ENCODE measurements around the gene ZNF524. TPM values are rescaled to one million over a fixed set of nuclear protein-coding genes. Genes with fewer than 3 reads are reported as not detected.

The ZNF524 gene
- total RNA-seq, 2 donors from 2014 or later, result 5.0 to 5.8 TPM

DNA sequence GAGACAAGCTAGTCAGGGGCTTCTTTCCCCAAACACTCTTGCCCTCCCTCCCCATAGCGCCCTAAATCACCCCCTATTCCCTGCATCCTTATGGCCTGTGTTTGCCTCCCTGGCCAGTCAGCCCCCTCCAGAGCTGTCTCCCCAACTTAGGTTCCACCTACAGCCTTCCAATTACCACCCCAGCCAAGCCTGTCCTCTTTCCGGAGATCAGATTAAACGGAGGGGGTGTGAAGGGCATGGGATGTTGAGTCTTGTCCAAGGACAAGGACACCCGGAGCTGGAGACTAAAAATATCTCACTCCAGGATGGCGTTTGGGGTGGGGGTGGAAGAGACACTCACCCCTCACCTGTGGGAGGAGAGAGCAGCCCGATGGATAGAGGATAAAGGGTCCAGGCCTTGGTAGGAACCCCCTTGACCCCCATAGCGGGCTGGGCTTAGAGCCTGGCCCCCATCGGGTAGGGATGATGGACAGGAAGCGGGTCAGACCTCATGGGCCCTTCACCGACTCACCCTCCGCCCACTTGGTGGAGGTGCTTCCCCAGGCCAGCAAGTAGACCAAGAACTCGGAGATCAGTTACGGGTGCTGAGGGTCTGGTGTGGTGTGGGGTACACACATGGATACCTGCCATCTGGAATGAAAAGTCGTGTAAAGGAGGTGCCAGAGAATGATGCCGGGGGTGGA lies 11.4 kb downstream of the ZNF524 start:
- Mint-ChIP-seq H3K4me1 (peaks cover 7% of the 10 kb centered on the region), H3K4me3 (no peak overlapping the region), H3K9me3 (no peaks in the 10 kb centered on the region), H3K36me3 (ENCODE audit: low read depth) (peaks cover 44% of the 10 kb centered on the region), H3K27ac (no peak overlapping the region), H3K27me3 (ENCODE audit: insufficient read depth) (no peaks in the 10 kb centered on the region)
- peaks cover 4% of the 10 kb centered on the region for H3K4me1 ChIP-seq (ENCODE audit: control insufficient read depth, insufficient read depth, low read length)
- no peak overlapping the region for H3K4me3 ChIP-seq (ENCODE audit: low read length)
- TF ChIP-seq, protein P1, sequence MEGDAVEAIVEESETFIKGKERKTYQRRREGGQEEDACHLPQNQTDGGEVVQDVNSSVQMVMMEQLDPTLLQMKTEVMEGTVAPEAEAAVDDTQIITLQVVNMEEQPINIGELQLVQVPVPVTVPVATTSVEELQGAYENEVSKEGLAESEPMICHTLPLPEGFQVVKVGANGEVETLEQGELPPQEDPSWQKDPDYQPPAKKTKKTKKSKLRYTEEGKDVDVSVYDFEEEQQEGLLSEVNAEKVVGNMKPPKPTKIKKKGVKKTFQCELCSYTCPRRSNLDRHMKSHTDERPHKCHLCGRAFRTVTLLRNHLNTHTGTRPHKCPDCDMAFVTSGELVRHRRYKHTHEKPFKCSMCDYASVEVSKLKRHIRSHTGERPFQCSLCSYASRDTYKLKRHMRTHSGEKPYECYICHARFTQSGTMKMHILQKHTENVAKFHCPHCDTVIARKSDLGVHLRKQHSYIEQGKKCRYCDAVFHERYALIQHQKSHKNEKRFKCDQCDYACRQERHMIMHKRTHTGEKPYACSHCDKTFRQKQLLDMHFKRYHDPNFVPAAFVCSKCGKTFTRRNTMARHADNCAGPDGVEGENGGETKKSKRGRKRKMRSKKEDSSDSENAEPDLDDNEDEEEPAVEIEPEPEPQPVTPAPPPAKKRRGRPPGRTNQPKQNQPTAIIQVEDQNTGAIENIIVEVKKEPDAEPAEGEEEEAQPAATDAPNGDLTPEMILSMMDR (conservative IDR thresholded peaks at IDR 0.05), result no peak
- no peak overlapping the region for H3K27ac ChIP-seq (ENCODE audit: low read depth, low read length)
- H3K36me3 ChIP-seq (ENCODE audit: control insufficient read depth, insufficient read depth, low read length), result peaks cover 21% of the 10 kb centered on the region
- DNase-seq, result no peak
- H3K27me3 ChIP-seq (ENCODE audit: control insufficient read depth, insufficient read depth, low read length, poor library complexity, severe bottlenecking), result no peaks in the 10 kb centered on the region
- H3K9me3 ChIP-seq (ENCODE audit: control insufficient read depth, low read length), result no peaks in the 10 kb centered on the region
- no peak overlapping the region for H3K9ac ChIP-seq (ENCODE audit: extremely low read depth, low read length, poor library complexity, severe bottlenecking)
- 92 to 100% methylated on average over 2 to 15 of the region's 15 CpGs for WGBS, 2 experiments (ENCODE audit: insufficient coverage in 1 of 2, insufficient read length in 1 of 2)

DNA sequence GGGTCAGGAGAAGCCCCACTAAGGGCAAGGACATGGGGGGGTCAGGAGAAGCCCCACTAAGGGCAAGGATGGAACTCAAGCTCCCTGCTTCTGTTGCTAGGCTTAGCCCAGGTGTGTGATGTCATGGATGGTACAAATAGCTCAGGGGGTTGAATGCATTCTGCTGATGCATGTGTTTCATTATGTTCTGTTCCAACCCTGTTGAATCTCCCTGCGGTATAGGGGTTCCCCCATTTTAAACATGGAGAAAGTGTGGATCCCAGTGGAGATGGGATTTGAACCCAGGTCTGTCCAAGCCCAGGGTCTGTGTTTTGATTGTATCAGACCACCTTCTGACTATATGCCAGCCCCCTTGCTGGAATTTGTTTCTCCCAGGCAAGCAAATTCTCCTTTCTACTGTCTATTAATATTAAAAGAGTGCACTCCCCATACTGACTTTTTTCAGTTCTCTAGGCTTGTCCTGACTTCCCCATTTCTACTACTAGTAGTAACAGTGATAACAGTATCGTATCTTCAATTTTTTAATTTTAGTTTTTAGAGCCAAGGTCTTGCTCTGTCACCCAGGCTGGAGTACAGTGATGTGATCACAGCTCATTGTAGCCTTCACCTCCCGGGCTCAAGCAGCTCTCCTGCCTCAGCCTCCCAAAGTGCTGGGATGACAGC lies 12.0 kb downstream of the ZNF524 start:
- Mint-ChIP-seq H3K4me3 (no peak overlapping the region), H3K27me3 (ENCODE audit: insufficient read depth) (no peaks in the 10 kb centered on the region), H3K9me3 (no peaks in the 10 kb centered on the region), H3K27ac (no peak overlapping the region), H3K36me3 (ENCODE audit: low read depth) (peaks cover 44% of the 10 kb centered on the region), H3K4me1 (peaks cover 3% of the 10 kb centered on the region)
- H3K4me3 ChIP-seq (ENCODE audit: low read length), result no peak overlapping the region
- H3K27me3 ChIP-seq (ENCODE audit: control insufficient read depth, insufficient read depth, low read length, poor library complexity, severe bottlenecking), result no peaks in the 10 kb centered on the region
- H3K4me1 ChIP-seq (ENCODE audit: control insufficient read depth, insufficient read depth, low read length), result no peaks in the 10 kb centered on the region
- TF ChIP-seq, protein P1 (conservative IDR thresholded peaks at IDR 0.05), result no peak
- H3K9me3 ChIP-seq (ENCODE audit: control insufficient read depth, low read length), result no peaks in the 10 kb centered on the region
- H3K9ac ChIP-seq (ENCODE audit: extremely low read depth, low read length, poor library complexity, severe bottlenecking), result no peak overlapping the region
- 94% methylated on average over 2 to 3 of the region's 3 CpGs for WGBS, 2 experiments (ENCODE audit: insufficient coverage in 1 of 2, insufficient read length in 1 of 2)
- H3K27ac ChIP-seq (ENCODE audit: low read depth, low read length), result no peak overlapping the region
- DNase-seq, result no peak
- H3K36me3 ChIP-seq (ENCODE audit: control insufficient read depth, insufficient read depth, low read length), result peaks cover 19% of the 10 kb centered on the region

DNA sequence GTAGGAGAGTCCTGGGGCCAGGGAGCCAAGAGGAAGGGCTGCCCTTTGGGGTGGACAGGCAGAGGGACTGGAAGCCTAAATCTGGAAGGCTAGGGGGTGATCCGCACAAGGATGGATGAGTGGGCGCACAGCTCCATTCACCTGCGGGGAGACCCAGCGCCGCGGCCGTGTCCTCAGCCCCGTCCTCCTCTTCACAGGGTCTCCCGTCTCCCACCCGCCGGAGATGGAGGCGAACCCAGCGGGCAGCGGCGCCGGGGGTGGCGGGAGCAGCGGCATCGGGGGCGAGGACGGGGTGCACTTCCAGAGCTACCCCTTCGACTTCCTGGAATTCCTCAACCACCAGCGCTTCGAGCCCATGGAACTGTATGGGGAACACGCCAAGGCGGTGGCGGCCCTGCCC lies 13.3 kb downstream of the ZNF524 start:
- Histone ChIP-seq H3K4me3 (ENCODE audit: low read length) (no peak overlapping the region), H3K9me3 (ENCODE audit: control insufficient read depth, low read length) (no peaks in the 10 kb centered on the region), H3K4me1 (ENCODE audit: control insufficient read depth, insufficient read depth, low read length) (no peaks in the 10 kb centered on the region), H3K36me3 (ENCODE audit: control insufficient read depth, insufficient read depth, low read length) (peaks cover 25% of the 10 kb centered on the region), H3K27me3 (ENCODE audit: control insufficient read depth, insufficient read depth, low read length, poor library complexity, severe bottlenecking) (no peaks in the 10 kb centered on the region), H3K27ac (ENCODE audit: low read depth, low read length) (no peak overlapping the region), H3K9ac (ENCODE audit: extremely low read depth, low read length, poor library complexity, severe bottlenecking) (no peak overlapping the region)
- Mint-ChIP-seq H3K27me3 (ENCODE audit: insufficient read depth) (no peaks in the 10 kb centered on the region), H3K36me3 (ENCODE audit: low read depth) (peaks cover 44% of the 10 kb centered on the region), H3K4me1 (no peaks in the 10 kb centered on the region), H3K9me3 (no peaks in the 10 kb centered on the region), H3K27ac (no peak overlapping the region), H3K4me3 (no peak overlapping the region)
- no peak for DNase-seq
- TF ChIP-seq, protein P1 (conservative IDR thresholded peaks at IDR 0.05), result no peak
- 96 to 98% methylated on average over 23 to 26 of the region's 27 CpGs for WGBS, 2 experiments (ENCODE audit: insufficient coverage in 1 of 2, insufficient read length in 1 of 2)

Data from endodermal cell (in vitro differentiated cells).